Activated CD4-positive, alpha-beta T cell treated with anti-CD3 and anti-CD28 coated beads, Interleukin-2, amount 50 U/mL, for 16 hours (primary cell): ENCODE results near the gene PROSER2.

Source experiments
- DNase-seq: peaks from one replicate; pipeline ENCODE4 v3.0.0-alpha.2; 2020

The PROSER2 gene

DNA sequence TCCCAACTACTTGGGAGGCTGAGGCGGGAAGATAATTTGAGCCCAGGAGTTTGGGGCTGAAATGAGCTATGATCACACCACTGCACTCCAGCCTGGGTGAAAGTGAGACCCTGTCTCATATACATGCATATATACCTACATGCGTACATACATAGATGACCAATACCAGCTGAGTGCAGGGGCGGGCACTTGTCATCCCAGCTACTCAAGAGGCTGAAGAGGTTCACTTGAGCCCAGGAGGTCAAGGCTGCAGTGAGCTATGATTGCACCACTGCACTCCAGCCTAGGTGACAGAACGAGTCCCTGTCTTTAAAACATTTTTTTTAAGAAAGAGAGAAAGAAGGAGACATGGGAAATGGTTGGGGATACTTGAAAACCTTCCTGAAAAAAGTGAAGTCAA is 17.4 kb upstream of the PROSER2 start:
- no peak for DNase-seq

DNA sequence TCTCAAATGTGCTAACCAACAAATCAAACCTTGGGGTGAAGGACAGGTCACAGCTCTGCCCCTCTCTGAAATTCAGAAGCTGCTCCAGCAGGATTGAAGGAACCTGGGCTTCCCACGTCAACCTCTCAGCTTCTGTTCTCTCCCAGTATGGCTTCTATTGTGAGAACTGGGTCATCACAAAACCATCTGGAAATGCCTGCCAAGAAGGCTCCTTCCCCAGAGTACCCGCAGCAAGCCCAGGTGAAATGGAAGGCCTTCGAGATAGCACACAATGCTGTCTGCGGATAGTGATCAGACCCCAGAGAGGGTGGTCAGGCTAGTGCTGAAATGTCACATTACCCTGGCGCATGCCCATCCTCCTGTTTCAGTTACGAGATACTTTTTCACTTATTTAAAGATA is 16.4 kb upstream of the PROSER2 start:
- DNase-seq = no peak

DNA sequence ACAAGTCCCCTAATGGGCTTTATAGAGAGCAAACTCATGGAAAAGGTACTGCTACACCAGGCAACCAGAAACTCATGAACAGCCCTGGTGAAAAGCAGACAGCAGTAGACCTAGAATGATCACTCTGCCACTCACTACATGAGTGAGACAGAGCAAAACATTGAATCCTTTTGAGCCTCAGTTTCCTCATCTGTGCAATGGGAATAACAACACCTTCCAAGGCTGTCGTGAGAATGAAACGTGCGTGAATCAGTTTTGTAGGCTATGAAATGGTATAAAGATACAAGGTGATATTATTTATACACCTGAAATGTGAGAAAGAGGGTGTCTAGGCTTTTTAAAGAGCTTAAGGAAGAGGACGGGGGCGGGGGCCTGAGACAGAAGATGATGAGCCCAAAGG is 14.3 kb upstream of the PROSER2 start:
- no peak for DNase-seq

DNA sequence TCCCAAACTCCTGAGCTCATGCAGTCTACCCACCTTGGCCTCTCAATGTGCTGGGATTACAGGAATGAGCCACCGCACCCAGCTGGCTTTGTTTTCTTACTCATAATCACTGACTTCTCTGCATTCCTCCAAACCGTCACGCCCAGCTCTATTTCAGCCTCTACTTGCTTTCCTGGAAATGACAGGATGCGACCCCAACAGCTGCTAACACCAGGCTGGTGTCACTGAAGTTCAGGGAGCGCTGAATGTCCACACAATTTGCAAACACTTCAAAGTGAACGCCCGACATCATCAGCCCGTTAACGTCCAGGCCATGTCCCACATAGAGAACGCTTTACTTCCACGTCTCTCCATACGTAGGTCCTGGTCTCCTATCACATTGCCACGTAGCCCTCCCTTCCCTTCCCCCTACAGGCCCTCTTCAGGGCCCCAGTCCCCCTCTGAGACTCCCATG is 12.8 kb upstream of the PROSER2 start:
- DNase-seq = no peak

DNA sequence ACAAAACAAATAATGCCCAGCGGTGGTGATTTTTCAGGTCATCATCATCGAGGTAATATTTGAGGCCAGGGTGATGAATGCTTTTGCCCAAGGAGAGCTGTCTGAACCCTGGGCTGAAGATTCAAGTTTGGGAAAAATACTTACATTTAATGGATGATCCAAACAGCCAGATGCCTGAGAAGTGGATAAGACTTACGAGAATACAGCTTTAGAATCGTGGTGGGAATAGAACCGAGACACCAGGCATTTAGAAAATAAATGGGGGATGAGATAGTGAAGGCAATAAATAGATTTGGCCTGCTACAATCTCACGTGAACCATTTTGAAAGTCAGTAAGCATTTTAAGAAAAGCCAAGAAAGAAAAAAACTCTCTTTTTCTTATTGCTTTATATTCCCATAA is 12.2 kb upstream of the PROSER2 start:
- DNase-seq = no peak

DNA sequence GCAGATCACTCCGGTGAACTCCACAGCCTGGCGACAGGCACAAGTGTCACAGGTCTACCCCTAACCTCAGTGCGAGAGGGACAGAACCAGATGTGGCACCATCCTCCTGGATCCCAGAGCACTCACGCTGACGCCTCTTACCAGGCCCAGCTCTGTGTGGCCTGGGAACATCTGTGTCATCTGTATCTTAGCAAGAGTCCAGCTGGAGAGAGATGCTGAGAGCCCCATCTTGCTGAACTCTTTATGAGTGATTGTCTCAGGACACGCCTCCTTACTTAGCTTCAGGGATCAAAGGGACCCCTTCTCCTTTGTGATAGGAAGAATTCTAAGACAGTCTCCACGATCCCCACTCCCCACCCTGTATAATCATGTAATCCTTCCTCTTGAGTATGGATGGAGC is 10.0 kb upstream of the PROSER2 start:
- no peak for DNase-seq

DNA sequence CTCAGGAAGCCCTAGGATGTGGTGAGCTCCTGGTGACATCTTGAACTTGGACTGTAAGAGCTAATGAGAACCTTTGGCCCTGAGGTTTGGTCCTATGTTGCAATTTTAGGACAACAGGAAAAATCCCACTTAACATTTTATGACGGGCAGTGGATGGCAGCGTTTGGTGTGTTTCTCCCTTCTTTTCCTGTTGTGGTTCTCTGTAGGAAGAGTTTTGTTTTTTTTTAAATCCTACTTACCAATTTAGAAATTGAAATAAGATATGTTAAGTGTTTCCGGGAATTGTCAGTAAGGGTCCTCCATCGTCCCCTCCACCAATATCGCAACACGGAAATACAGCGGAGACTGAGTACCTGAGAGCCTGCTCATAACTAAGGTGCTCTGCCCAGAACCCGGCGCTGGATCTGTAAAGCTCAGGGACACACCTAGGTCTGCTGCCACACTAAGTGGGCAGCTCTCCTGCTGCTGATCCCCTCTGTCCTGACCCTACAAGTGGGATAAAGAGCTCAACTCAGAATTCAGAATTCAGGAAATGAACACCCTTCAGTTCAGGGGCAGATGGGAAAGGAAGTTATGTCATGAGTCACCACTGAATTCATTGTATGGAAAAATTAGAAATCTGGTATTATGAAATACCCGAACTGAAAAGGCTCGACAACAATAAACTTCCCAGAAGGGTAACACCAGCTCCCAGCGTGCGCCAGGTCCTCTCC is 9.1 kb upstream of the PROSER2 start:
- DNase-seq = no peak

DNA sequence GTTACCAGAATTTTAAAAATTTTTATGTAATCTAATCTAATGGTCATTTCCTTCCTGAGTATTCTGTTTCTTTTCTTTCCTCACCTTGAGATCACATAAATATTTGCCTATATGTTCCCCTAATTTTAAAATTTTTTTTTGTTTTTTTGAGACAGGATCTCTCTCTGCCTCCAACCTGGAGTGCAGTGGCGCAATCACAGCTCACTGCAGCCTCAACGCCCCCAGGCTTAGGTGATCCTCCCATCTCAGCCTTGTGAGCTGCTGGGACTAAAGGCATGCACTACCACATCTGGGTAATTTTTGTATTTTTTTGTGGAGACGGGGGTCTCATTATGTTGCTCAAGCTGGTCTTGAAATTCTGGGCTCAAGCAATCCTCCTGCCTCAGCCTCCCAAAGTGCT is 4.1 kb upstream of the PROSER2 start:
- DNase-seq = no peak

DNA sequence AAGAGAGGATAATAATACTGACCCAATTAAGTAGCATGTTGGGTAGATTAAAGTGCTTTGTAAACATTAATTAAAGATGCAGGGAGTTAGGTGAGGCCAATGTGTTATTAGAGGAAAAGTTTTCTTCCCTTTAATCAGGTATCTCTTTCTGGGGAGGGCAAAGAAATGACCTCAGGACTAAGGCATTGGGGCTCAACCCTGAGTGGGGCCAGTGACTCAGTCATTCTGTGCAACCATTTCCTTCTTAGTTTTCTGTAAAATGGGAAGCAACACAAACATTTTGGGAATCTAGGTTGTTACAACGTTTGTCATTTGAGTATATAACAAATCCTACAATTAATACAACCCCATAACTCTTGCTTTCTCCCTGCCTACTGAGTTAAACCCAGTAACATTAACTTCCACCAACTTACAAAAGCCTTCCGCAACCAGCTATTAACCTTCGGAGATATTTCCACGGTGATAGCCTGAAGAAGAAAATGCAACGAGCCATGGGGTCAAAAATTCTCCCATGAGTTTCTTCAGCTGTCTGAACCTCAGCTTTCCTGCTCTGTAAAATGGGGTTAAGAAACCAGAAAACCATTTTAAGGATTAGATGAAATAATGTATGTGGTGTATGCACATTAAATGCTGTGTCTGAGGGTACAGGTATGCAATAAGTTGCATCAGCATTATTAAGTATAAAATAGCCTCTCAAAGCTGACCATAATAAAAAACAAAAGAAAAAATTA is 965 bp upstream of the PROSER2 start:
- no peak for DNase-seq

DNA sequence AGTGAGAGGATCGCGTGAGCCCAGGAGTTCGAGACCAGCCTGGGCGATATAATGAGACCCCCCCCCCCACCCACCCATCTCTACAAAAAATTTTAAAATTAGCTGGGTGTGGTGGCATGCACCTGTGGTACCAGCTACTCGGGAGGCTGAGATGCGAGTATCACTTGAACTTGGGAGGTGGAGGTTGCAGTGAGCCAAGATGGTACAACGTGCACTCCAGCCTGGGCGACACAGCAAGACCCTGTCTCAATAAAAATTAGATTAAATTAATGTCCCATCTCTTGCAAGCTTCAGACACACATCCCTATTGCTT is 391 bp upstream of the PROSER2 start:
- DNase-seq = no peak

DNA sequence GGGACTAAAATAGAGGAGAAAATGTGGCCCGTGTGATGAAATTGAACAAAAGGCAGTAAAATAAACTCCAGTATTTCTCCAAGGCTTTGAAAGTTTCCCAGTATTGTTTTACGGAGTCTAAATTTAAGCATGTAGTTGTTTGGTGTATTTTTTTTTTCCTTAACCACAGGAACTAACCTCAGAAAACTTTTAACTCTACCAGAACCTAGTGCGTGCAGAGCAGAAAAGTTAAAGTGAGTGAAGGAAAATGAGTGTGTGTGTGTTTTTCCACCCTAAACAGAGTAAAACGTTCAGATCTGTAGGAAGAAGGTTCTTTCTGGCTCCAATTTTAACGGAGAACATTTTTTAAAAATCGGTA is 812 bp downstream of the PROSER2 start:
- DNase-seq = no peak

DNA sequence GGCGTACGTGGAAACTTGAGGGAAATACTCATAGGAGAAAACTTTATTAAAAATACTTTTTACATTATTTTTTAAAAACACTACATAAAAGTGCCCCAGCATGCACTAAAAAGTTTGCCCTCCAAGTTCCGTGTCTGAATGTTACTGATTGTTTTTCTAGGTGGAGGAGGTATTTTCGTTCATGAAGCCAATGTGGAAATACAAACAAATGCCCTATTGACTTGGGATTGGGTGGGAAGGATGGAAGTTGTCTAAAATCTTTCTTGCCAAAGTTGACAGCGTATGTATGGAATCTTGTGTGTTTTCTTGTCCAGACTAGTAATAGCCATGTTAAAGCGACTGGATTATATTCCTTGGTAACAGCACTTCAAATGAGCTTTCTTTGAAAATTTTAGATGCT is 1.2 kb downstream of the PROSER2 start:
- DNase-seq = no peak

DNA sequence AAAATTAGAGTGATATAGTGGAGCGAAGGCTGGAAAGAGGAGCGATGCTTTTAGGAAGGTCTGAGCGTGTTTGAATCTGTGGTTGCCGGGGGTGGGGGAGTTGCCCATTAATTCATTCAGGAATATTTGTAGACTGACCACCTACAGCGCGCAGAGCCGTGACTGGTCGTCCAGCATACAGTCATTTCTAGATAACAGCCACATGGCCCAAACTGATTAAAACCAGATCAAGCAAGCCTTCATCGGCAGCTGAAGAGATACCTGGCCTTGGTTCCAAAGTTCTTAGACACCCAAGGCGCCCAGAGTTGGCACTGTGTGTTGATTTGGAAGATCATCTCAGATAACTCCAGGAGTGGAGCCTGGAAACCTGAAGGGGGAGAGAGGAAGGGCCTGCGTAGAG is 1.7 kb downstream of the PROSER2 start:
- no peak for DNase-seq

DNA sequence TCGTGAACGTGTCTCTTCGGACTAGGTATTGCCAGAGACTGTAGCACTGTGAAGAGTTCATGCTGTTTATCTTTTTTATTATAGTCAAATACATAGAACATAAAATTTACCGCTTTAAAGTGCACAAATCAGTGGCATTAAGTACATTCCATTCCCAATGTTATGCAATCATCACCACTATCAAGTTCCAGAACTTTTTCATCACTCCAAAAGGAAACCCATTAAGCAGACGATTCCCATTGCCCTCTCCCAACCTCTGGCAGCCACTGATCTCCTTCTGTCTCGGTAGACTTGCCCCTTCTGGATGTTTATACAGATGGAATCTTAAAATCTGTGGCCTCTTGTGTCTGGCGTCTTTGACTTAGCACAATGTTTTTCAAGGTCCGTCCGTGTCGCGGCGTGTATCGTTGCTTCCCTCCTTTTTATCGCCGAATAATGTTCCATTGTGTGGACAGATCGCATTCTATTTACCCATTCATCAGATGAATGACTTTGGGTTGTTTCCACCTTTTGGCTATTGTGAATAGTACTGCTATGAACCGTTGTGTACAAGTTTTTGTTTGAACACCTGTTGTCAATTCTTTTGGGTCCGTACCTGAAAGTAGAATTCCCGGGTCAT is 2.7 kb downstream of the PROSER2 start:
- no peak for DNase-seq

DNA sequence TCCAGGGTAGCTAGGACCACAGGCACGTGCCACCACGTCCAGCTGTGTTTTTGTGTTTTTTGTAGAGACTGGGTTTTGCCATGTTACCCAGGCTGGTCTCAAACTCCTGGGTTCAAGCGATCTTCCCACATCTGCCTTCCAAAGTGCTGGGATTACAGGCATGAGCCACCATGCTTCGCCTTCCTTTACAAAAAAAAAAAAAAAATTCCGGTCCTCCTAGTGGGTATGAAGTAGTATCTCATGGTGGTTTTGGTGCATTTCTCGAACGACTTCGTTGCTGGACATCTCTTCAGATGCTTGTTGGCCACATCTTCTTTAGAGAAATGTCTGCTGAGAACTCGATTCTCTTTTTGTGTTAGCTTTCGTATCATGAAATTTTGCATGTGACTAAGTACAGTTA is 3.9 kb downstream of the PROSER2 start:
- DNase-seq = no peak

DNA sequence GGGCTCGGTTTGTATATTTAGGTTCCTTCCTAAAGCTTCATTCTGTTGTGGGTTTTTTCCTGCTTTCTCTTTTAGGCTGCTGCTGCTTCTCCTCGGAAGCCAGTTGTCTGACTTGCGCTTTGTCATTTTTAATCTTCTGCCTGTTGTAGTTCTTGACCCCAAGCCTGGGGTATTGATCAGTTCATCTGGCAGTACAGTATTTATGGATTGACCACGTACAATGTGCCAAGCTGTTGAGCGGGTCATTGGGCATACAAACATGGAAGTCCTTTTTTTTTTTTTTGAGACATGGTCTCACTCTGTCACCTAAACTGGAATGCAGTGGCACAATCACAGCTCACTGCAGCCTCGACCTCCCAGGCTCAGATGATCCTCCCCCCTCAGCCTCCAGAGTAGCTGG is 4.3 kb downstream of the PROSER2 start:
- no peak for DNase-seq

DNA sequence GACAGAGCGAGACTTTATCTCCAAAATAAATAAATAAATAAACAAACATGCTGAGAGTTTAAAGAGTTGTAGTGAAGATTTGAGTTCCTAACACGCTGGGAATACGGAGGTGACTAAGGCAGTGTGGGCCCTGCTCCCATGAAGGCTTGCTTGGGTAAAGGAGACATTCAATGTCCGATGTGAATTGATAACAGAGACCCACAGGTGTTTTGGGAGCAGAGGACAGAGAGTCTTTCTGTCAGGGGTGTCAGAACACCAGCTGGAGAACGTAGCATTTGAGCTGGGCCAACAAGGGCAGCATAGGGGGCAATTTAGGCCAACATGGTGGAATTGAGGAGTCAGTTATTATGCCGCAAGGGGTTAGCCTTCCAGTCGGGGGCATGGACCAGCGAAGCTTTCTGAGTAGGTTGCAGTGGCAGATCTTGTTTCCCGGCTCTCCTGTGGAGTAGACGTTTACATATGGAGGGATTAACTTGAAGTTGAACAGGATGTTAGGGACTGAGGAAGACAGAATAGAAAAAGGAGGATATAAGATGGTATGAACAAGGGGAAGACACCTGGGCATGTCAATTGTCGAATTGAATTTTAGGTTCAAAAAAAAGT is 5.6 kb downstream of the PROSER2 start:
- no peak for DNase-seq

DNA sequence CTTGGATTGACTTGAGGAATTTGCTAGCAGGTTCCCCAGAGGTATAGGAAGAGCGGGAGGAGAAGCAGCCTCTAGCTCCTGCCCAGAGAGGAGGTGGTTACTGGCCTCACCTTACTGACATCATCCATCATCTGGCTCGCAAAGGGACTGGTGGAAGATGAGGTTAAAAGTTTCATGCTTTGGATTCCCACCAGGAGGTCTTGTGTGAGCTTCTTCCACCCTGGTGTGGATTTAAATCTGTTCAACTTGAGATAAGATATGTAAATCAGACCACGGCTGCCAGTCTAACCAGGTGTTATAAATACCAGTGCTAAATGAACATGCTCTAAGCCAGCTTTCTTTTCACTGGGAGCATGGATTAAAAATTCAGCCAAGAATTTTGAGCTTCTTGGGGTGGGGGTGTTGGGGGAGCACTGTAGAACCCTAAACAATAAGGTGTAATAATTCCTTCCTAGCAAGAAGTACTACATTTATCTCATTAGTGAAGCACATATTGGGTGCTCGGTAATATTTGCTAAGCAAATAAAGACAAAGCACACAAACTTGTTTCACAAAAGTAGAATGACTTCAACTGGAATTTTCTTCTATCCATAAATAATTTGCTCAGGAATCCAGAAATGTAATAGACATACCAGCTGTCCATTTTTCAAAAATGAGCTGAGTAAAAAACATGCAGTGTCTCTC is 7.8 kb downstream of the PROSER2 start:
- no peak for DNase-seq

DNA sequence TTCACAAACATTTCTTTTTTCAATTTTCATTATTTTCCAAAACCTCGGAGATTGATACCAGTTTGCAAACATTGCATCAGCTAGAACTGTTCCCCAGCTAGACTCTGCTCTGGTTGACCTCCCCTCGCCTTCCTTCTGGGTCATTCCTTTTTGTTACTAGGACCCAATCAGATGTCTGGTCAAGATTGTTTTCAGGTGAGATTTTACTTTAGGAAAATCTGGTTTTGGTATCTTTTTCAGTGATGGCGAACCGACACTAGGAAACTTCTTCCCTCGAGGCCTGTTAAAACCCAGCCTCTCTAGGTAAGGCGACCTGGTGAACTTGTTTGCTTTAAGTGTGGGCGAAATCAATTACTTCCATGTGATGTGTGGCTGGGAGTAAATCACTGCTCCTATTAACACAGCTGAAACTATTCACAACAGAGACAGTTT is 8.4 kb downstream of the PROSER2 start:
- no peak for DNase-seq

DNA sequence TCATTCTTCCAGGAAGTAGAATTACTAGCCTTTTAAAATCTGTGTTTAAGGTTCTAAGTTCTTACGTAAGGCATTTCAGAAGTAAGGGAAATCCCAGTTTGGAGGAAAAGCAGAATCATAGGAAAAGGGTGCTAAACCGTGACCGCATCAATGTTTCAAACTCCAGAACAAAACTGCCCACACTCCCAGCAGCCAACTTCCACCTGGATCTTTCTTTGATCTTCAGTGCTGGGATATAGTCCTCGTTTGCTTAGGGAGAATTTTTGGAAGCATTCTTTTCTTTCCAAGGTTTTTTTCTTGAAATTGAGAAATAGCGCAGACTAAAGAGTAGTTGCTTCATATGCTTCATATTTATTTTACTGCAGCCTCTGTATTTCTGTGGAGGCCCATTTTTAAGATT is 8.9 kb downstream of the PROSER2 start:
- no peak for DNase-seq

DNA sequence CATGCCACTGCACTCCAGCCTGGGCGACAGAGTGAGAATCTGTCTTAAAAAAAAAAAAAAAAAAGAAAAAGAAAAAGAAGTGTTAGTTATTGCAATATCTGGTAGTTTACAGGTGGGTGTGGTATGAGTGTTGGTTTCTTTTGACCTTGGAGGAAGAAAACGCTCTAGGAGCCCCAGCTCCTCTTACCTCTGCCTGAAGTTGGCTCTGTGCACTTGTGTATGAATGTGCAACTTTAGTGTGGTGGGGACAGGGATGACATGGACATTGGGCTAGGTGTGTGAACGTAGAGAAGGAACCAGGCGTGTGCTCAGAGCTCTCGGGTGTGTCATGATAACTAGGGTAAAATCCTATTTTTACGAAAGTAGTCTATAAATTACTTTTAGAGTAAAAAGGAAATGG is 11.9 kb downstream of the PROSER2 start:
- no peak for DNase-seq

DNA sequence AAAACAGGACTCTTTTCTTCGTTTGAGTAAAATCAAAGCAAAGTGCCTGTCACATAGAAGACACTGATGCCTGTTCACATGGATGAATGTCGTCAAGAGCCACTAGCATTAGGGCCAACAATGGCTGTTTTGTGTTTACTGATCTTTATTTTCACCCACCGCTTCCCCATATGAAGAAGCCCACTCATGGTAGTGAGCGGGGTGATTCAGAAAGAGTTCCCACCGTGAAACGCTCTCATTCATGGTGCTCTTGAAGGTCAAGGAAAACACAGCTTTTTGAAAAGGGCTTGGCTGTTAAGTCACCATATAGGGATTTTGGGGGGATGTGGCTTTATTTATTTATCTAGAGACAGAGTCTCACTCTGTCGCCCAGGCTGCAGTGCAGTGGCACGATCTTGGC is 12.5 kb downstream of the PROSER2 start:
- DNase-seq = no peak

DNA sequence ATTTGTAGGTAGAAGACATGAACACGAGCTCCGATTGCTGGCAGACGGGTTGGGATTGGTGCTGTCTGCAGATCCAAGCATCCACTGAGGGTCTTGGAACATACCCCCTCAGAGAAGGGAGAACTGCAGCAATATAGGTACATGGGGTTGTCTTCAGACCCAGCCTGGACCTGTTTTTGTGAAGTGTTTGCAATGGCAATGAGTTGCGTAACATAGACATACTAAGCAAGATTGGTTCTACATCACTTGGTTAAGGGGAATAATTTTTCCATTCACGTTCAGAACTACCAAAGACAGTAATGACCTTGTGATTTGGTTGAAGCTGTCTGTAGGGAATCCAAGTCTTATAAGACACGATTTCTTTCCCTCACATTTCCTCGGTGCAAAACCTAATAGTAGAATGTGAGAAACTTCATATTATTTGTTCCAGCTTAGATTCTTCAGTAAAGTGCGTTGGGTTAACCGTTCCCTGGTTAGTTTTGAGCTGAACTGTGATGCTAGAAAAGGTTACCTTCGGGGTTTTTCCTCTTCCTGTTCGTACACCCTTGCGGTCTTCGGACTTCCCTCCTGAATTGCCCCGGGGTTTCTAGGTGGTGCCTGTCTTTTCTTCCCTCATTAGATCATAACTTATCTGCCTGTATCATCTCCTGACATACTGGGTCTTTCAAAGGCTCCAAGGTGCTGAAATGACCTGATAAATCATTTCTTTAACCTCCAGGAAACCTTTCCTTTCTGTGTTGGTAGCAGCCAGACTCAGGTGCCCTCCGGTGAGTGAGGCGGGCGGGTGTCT is 14.4 kb downstream of the PROSER2 start:
- no peak for DNase-seq
